ENCODE measurements around the gene PUS3.
A peak's percentile ranks its signal among the peaks of the same experiment; 100 is the strongest.
"Not testable (repeated sequence)": the region's sequence is repeated elsewhere in the genome, so short reads cannot be mapped to it uniquely, and the experiment has no call there.

Gene PUS3

GRCh38 chr11:125914601-125915000 lies 11.6 kb upstream of the PUS3 start:
- not testable (repeated sequence) for DNase-seq

GRCh38 chr11:125910226-125910849 lies 7.3 kb upstream of the PUS3 start:
- no peak for DNase-seq

DNA sequence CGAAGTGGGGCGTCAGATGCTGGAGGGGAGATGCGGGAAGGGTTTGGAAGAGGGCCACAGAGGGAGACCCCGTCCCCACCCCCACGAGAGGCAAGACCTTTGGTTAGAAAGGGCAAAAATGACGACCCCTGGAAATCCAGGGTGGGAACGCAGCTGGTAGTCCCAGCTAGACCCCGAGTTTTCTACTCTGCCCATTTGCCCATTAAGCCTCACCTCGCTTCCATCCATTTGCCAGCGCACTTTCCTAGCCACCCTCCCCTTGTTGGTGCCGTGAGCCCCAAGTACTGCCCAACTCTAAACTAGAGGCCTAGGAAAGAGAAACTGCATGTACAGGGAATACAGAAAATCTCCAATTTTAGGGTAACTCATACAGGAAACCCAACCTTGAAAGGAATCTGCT lies 1.7 kb upstream of the PUS3 start:
- no peak for DNase-seq

DNA sequence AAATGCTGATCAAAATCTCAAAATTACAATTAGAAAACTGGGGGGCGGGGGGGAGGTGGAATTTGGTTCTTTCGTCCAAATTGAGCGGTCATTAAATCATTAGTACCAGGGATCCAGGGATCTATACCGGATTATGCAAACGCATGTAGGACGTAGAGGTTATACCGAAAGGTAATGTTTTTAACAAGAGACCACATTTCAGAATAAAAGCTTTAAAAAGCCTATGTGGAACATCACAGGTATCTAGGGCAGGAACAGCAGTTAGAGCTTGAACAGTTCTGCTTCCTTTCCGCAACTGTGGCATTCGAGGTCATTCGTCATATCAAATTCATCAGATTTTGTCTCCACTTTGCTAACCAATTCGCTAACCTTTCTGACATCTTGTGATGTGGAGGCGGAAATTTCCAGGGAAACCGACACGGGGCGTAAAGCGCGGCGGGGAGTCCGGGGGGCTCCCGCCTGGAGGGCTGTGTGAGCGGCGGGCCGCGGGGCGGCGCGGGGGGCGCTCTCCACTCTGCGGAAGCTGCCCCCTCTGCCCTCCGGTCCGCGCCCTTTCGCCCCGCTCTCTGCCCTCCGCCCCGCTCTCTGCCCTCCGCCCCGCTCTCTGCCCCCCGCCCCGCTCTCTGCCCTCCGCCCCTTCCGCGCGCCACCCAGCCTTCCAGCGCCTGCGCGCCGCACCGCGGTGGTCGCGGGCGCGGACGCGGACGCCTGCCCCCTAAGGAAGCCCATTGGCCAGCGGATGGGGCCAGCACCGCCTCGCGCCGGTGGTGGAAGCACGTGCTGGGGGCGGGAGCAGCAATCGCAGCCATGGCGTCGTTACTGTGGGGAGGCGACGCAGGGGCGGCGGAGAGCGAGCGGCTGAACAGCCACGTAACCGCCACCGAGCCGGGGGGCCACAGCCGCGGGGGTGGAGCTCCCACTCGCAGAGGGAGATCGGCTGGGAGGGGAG lies 979 bp upstream of the PUS3 start, which contains the start of gene DDX25:
Gene DDX25 (plus strand): TSS at position 798 of the 949 bp plus-strand sequence. CDS start 10 bp downstream, at position 808.
- no peak for DNase-seq

DNA sequence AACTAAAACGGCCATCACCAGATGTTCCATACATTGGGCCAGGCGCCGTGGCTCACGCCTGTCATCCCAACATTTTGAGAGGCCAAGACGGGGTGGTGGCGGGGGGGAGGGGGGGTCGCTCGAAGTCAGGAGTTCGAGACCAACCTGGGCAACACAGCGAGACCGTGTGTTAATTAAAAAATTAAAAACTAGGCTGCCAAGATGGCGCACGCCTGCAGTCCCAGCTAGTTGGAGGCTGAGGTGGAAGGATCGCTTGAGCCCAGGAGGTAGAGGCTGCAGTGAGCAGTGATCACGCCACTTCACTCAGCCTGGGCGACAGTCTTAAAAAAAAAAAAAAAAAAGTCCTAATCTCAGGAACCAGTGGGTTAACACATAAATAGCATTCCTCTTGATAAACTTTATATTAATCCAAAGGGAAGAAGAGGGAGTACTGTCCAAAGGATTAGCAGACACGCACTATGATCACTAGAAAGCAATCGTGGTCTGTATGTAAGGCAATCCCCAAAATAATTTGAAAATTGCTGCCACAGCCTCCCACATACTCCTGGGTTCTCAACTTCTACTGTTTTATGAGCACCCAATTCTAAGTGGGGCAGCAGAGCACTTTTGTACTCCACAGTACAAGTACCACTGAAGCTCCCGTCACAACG lies 604 bp downstream of the PUS3 start:
- no peak for DNase-seq

DNA sequence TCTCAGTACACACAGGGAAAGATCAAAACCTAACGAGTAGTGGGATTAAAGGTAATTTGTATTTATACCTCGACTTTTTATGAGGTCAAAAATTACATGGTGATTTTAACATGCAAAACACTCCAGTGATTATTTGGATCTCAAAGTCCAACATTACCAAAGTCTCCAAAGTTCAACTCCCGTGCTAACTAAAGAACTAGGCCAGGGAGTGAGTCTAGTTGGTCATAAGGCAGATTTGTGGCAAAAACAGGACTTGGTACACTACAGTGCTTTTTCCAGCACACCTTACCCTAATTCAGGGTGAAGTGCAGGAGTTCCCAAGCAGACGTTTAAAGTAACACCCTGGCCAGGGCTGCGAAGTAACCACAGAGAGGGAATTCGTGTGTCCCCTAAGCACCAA lies 1.1 kb downstream of the PUS3 start:
- DNase-seq = no peak

DNA sequence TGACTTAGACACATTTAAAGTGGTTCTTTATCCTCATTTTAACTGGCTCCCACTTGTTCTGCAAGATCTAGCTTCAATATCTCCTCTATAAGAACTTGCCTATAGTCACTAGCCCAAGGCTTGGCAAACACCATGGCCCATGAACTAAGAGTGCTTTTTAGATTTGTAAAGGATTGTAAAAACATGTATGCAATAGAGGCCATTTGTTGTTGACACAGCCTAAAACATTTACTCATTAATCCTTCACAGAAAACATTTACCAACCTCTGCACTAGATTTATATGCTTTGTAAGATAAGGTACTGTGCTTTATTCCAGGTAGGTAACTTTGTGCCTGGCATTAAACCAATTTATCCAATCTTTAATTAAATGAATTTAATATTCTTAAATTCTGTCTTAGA lies 10.0 kb downstream of the PUS3 start:
- DNase-seq = no peak

DNA sequence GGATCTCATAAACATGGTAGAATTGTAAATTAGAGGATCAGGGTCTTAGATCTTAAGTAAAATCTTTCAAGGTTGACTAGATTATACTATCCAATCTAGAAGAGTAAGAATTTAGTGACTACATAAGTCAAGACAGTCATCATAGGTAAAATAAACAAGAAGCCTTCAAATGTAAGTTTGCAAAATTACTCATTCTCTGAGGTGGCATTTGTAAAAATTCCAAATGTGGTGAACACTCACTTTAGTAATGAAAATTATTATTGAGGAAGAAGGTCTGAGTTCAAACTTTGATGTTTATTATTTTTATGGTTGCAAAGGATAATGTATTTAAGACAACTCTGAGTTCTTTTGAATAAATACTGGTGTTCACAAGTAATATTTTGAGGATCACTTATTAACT lies 10.9 kb downstream of the PUS3 start:
- DNase-seq = no peak

DNA sequence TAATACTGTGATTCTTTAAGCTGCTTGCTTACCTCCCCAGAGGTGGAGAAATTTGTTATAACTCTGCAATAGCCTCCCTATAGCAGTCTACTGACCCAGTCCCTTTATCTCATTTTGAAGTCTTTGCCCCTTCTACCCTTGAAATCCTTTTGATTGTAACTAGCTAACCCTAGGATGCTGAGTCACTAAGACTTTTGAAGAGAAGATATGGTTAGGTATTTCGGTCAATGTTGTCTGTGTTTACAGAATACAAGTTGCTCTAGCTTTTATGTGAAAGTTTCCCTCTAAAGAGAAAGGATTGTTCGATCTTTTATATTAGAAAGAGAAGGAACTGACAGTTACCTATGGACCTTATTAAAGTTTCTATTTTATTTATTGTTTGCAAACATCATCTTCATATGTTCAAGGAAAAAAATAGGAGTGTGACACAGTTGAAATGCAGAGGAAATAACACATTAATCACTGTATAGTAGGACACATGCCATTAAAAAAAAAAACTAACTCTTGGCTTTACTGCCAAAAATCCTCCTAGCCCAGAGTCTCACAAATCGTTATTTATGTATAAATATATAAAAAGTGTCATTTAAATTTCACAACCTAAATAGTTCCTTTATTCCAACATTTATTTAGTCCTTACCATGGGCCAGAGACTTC lies 12.4 kb downstream of the PUS3 start:
- DNase-seq = no peak

DNA sequence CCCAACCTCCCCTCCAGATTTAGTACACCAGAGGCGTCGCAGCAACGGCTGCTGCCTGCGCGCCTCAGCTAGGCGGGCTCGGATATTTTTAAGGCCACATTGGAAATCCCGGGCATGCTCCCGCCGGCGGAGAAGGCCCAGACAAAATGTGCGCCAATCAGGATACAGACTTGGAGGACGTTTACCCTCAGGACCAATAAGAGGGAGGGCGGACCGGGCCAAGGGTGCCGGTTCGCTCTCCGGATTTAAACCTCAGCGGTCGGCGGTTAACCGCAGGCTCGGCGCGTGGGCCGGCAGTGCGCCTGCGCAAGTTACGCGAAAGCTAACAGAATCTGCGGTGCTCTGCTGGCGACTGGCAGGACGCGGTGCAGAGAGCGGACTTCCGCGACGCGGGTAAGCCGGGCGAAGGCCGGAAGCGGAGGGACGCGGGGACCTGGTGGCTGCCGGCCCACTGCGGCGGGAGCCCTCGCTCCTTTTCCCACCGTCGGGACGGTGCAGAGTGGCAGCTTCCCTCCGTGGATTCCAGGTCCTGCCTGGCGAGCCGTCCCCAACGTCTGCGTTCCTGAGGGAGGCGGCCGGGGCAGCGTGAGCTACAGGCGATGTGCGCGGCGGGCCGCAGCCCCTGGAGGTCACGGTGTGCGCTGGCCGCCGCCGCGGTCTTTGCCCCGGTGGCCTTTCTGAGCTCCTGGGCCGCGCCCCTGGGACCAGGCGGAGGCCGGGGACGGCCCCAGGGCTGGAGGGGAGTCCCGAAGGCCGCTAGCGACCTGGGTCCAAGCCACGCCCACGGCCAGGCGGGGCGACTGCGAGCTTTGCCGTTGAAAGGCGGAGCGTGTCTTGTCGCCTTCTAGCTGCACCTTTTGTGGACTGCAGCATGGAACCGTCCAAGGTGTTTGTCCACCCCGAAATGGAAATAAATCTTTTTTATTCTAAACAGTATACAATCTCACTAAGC lies 15.4 kb downstream of the PUS3 start, which contains the start of gene HYLS1:
Gene HYLS1 (plus strand): TSS at position 296 of the 952 bp plus-strand sequence. CDS start 11,701 bp downstream, outside the sequence.
- DNase-seq = peak; percentile 95

DNA sequence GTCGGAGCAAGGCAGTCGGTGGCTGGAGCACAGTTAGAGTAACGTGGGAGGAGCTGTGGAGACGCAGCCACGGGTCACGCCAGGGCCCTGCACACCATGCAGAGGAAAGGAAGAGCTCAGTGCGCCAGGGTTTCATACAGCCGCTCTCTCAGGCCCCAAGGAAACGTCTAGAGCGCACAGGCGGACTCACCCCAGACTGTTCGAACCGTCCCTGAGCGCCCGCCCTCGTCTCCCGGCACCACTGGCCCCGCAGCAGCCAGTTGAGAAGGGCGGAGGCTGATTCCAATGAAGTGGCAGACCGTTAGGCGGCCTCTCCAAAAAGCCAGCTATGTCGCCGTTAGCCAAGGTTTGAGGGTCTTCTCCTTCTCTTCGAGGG lies 16.0 kb downstream of the PUS3 start:
- peak; percentile 55 for DNase-seq

DNA sequence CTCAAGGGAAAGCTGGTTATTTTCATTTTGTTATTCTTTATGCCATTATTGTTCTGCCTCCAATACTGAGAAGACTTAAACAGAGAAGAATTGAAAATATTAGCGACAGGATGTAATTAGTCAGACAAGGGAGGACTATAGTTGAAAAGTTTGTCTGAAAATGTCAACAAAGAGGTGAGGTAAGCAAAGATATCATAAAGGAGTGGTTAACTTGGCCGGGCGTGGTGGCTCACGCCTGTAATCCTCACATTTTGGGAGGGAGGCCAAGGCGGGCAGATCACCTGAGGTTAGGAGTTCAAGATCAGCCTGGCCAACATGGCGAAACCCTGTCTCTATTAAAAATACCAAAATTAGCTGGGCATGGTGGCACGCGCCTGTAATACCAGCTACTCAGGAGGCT lies 19.6 kb downstream of the PUS3 start:
- no peak for DNase-seq

DNA sequence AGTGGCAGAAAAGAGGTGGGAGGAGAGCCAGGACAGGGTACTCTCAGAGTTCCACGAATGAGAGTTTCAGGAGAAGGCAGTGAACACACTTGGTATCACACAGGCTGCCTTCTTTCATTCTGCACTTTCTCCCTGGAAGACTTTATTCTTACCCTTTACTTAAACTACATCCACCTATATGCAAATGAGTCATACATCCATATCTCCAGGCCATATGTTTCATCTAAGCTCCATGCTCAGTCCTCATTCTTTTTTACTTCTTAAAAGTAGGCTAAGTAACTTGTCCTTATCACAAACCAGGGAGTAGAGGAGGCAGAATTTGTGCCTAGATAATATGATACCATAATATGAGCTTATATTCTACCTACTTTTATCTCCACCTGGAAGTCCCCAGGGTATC lies 21.7 kb downstream of the PUS3 start:
- DNase-seq = no peak

DNA sequence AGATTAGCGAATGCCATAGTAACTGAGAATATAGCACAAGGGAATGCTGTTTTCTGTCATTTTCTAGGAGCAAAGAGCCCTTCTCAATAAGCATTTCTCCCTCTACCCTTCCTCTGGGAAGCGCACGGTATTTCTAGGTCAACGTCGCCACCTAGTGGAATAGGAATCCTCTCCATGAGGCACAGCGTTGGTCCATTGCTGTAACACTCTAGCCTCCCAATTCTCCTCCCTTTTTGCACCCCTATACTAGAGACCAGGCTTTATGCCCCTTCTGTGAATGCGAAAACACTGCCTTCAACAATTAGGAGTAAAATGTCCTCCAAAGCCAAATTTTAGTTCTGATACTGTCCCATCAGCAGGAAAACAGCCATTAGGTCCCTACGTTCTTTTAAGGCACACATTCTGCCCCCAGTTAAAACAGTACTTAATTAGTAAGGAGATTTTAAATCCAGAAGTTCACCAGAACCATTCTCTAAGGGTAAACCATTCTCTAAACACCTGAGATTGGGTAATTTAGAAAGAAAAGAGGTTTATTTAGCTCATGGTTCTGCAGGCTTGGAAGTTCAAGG lies 28.4 kb downstream of the PUS3 start:
- DNase-seq = peak; percentile 51

DNA sequence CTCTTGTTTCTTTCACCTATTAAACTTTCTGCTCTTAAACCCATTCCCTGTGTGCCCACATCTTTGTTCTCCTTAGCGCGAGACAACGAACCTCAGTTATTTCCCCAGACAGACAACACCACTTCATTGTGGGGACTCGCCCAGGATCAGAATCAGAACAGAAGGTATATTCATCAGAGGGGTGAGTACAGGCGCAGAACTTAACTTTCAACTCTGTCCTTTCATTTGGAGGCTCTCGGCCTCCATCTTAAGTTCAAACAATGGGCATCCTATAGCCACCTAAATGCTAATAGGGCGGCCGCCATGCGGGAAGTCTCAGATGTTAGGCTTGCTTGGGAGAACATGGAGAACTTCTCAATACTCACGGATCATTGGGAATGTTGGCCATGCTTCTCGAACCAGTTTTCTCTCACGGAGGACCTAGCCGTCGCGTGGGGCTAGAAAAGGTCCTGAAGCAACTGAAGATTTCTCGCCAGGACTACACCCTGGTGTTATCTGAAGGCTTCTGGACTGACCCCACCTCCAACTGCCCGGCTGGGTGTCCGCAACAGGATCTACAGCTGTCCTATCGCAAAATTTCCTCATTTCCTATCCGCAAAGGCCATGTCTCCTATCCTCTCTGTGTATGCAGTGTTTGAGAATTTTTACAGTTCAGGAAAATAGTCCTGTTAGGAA lies 29.0 kb downstream of the PUS3 start:
- no peak for DNase-seq

DNA sequence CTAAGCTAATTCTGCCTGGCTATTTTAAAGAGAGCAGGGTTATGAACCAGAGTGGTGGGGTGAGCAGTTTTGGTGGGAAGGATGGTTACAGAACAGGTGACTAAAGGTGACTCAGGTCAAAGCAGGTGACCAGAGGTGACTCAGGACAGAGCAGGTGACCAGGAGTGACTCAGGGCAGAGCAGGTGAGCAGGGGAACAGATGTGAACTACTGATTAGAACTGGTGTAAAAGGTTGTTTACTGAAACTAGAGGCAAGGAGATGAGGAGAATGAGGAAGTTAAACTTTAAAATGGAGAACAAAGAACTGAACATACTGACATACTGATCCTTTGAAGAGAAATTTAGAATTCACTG lies 30.9 kb downstream of the PUS3 start:
- no peak for DNase-seq

DNA sequence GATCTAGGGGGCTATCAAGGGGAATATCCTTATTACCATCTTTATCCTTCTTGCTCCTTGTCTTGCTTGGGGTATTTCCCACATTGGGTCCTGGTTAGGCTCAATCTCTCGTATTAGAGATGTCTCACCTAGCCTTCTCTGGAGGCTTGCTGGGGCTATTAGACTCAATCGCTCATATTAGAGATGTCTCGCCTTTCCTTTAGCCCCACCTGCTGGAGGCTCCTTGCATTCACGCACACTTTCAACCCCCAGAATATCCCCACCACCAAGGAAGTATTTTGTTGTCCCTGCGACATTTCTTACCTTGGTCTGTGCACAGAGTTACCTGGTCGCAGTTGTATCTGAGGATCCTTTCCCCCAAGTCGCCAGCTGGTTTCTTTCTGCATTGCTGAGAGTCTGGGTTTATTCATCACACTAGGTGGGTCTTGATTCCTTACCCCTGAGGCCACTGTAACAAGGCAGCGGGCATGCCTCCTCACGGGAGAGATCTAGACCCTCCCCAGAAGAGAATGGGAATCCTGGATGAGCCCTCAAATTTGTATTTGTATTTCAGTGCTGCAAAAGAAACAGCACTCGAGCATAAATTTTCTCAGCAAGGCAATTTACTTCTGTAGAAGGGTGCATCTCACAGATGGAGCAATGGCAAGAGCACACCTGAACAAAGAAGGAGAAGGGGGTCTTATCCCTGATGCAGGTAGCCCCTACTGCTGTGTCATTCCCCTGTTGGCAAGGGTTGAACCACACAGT lies 31.4 kb downstream of the PUS3 start:
- peak; percentile 26 for DNase-seq

DNA sequence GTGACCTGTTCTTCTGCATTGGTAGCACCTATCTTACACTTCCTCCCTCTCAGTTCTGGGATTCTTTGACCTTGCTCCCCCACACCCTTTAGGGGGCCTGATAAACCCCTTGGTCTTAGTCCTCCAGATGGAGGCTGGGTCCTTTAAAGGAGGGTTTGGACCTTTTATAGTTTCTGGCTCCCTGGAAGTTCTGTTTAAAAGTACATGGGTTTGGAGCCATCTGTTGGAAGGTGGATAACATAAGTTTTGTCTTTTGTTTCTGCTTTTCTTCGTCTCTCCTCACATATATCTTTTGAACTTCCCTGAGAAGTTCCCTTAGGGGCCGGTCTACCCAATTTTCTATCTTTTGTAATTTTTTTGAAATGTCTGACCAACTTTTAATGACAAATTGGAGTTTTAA lies 33.5 kb downstream of the PUS3 start:
- DNase-seq = no peak

DNA sequence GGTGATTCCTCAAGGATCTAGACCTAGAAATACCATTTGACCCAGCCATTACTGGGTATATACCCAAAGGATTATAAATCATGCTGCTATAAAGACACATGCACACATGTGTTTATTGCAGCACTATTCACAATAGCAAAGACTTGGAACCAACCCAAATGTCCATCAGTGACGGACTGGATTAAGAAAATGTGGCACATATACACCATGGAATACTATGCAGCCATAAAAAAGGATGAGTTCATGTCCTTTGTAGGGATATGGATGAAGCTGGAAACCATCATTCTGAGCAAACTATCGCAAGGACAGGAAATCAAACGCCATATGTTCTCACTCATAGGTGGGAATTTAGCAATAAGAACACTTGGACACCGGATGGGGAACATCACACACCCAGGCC lies 37.7 kb downstream of the PUS3 start:
- not testable (repeated sequence) for DNase-seq

DNA sequence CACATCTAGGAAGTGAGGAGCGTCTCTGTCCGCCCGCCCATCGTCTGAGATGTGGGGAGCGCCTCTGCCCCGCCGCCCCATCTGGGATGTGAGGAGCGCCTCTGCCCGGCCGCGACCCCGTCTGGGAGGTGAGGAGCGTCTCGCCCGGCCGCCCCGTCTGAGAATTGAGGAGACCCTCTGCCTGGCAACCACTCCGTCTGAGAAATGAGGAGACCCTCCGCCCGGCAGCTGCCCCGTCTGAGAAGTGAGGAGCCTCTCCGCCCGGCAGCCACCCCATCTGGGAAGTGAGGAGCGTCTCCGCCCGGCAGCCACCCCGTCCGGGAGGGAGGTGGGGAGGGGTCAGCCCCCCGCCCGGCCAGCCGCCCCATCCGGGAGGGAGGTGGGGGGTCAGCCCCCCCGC lies 40.2 kb downstream of the PUS3 start:
- DNase-seq = not testable (repeated sequence)
